ENCODE results near the gene CTBP2. TPM values are rescaled to one million over a fixed set of nuclear protein-coding genes. Genes with fewer than 3 reads are reported as not detected.

CTBP2 gene
- total and polyA plus RNA-seq, 8 donors = 71.2 to 90.0 (median 84.1) TPM

DNA sequence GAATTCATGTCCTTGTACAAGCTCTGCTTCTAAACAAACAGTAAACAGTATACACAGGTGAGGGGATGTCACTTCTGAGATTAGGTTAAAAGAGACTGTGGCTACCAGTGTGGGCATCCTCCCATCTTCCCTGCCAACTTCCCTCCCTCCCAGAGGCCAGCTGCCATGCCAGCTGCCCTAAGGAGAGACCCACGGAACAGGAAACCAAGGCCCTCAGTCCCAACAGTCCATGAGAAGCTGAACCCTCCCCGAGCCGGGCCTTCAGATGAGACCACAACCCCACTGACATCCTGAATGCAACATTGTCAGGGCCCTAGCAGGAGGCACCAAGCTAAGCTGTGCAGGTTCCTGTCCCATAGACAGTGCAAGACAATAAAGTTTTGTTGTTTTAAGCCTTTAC lies 106.1 kb downstream of the CTBP2 start:
- intact Hi-C loops (cut with DNase I) = loop anchor here in 1 of 2 donors (10.0 kb wide), 1 partner anchor 101 kb away; no protein-coding TSS in a partner anchor
- H3K4me1 ChIP-seq = peaks cover 28 to 56% of the 10 kb centered on the region in 2 donors
- TF ChIP-seq, protein P1, sequence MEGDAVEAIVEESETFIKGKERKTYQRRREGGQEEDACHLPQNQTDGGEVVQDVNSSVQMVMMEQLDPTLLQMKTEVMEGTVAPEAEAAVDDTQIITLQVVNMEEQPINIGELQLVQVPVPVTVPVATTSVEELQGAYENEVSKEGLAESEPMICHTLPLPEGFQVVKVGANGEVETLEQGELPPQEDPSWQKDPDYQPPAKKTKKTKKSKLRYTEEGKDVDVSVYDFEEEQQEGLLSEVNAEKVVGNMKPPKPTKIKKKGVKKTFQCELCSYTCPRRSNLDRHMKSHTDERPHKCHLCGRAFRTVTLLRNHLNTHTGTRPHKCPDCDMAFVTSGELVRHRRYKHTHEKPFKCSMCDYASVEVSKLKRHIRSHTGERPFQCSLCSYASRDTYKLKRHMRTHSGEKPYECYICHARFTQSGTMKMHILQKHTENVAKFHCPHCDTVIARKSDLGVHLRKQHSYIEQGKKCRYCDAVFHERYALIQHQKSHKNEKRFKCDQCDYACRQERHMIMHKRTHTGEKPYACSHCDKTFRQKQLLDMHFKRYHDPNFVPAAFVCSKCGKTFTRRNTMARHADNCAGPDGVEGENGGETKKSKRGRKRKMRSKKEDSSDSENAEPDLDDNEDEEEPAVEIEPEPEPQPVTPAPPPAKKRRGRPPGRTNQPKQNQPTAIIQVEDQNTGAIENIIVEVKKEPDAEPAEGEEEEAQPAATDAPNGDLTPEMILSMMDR (IDR thresholded peaks at IDR 0.05) = no peak
- H3K27ac ChIP-seq = no peak overlapping the region
- no peaks in the 10 kb centered on the region for H3K9me3 ChIP-seq
- no peaks in the 10 kb centered on the region for H3K27me3 ChIP-seq
- no peak overlapping the region for H3K4me3 ChIP-seq
- H3K36me3 ChIP-seq = no peaks in the 10 kb centered on the region
- ATAC-seq (no peak), DNase-seq (peak in 1 of 4 donors; percentile 24)

DNA sequence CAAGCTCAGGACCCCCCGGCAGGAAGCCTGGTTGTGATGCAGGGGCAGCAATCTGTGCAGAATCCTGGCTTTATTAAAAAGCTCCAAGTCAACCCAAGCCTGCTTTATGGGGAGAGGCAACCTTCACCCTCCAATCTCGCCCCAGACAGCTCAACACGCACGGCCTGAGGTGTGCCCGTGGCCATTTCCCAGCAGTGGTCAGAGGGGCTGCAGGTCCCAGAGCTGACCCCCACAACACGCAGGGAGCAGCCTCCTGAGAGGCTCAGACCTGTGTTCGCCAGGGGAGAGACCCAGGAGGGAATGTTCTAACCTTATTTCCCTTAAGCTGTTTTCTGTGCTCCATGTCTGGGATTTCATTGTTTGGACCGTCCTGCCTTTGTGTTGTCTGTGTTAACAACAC lies 108.2 kb downstream of the CTBP2 start:
- intact Hi-C loops (cut with DNase I) = loop anchor here in 1 of 2 donors (10.0 kb wide), 1 partner anchor 103 kb away; no protein-coding TSS in a partner anchor
- H3K9me3 ChIP-seq = no peaks in the 10 kb centered on the region
- H3K4me1 ChIP-seq = peaks cover 27 to 53% of the 10 kb centered on the region in 2 donors
- H3K27me3 ChIP-seq = no peaks in the 10 kb centered on the region
- TF ChIP-seq, protein P1 (IDR thresholded peaks at IDR 0.05) = no peak
- no peak overlapping the region for H3K27ac ChIP-seq
- ATAC-seq (no peak), DNase-seq (no peak)
- H3K4me3 ChIP-seq = no peak overlapping the region
- no peaks in the 10 kb centered on the region for H3K36me3 ChIP-seq

DNA sequence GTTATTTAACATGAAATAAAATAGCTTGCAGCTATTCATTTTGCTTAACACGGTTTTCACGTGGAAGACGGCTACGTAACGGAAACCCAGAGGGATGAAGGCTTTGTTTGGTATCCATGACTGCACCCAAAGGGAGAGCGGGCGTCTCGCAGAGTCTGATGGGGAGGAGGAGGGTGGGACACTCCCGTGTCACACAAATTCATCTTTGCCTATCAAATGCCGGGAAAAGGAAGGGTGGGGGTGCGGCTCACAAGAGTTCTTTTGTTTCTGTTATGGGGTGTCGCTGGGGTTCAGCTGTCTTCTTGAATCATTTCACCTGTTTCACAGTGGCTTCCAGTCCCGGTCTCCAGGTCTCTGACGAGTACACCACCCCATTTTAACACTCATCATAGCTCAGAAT lies 110.0 kb downstream of the CTBP2 start:
- ATAC-seq (no peak), DNase-seq (peak in 1 of 4 donors; percentile 18)
- H3K4me1 ChIP-seq = peaks cover 17 to 50% of the 10 kb centered on the region in 2 donors
- no peak overlapping the region for H3K27ac ChIP-seq
- intact Hi-C loops (cut with DNase I) = loop anchor here in 1 of 2 donors (10.0 kb wide), 1 partner anchor 104 kb away; no protein-coding TSS in a partner anchor
- no peaks in the 10 kb centered on the region for H3K36me3 ChIP-seq
- H3K27me3 ChIP-seq = no peaks in the 10 kb centered on the region
- TF ChIP-seq, protein P1 (IDR thresholded peaks at IDR 0.05) = no peak
- no peaks in the 10 kb centered on the region for H3K9me3 ChIP-seq
- no peak overlapping the region for H3K4me3 ChIP-seq

DNA sequence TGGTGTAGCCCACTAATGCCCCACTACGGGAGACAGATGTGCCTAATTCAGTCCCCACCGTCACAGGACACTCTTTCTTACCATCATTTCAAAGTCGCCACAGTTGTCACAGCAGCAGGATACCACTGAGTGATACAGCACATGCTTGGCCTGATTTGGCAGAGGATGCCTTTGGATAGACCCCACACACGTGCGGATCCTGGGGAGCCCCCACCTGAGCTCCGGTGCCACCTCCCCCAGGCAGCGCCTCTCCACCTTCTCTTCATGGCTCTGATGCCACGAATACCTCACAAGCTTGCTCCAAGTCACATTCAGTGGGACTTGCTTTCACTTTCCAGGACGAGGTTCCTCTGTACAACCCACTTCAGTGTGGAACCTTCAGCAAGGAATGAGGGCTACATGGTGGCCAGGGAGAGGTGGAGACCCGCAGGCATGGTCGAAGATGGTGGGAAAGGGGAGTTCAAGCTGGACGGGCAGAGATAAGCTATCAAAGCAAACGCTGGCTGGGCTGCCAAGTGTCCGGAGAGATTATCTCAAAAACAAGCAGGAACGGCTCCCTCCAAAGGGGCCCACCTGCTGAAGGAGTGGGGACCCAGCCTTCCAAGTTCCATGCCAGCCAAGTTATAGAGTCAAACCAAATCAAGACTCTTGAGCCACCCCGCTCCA lies 111.0 kb downstream of the CTBP2 start:
- Histone ChIP-seq H3K4me1 (peaks cover 17 to 53% of the 10 kb centered on the region in 2 donors), H3K36me3 (no peaks in the 10 kb centered on the region), H3K27ac (no peak overlapping the region), H3K4me3 (no peak overlapping the region), H3K27me3 (no peaks in the 10 kb centered on the region), H3K9me3 (no peaks in the 10 kb centered on the region)
- no peak for DNase-seq
- TF ChIP-seq, protein P1 (IDR thresholded peaks at IDR 0.05) = no peak
- no peak for ATAC-seq
- intact Hi-C loops (cut with DNase I) = no loop called here

DNA sequence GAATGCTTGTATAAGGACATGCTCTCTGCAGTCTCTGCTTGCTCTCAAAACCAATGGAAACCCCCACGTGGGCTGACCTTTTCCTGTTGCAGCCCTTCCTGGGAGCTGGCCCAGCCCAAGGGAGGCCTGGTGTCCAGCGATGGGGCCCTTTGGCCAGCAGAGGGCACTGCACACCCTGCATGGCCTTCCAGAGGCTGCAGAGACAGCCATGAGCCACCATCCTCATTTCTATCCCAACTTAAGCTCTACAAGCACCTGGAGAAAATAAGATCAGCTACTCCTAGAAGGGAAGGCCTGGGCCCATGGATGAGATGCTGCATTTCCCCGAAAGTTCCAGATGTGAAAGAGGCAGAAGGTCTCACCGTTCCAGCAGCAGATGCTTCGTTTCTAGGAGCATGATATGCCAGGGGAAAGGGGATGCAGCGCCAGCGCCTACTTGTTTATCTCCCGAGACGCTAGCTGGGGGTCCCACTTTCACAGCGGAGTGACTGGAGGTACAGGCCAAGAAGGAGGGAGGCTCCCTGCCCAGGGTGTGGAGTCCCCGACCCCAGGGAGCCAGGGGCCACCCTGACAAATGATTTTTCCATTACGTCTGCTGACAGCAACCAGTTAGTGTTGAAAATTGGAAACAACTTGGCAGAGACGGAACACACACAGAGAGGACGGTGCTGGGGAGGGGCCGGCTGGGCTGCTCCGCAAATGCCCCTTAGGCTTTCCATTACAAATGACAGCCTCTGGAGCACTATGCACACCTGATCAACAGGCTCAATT lies 112.1 kb downstream of the CTBP2 start:
- intact Hi-C loops (cut with DNase I) = no loop called here
- peak; percentile 77 to 95 (median 88) for DNase-seq
- Histone ChIP-seq H3K27ac (peak overlapping the region in 1 of 2 donors; percentile 56), H3K9me3 (no peaks in the 10 kb centered on the region), H3K27me3 (no peaks in the 10 kb centered on the region), H3K36me3 (no peaks in the 10 kb centered on the region), H3K4me1 (peaks cover 17 to 53% of the 10 kb centered on the region in 2 donors), H3K4me3 (no peak overlapping the region)
- TF ChIP-seq, protein P1 (IDR thresholded peaks at IDR 0.05) = peak; percentile 97 to 99
- ATAC-seq = peak; percentile 95

Data from left lung (tissue), 10 donors.